ENCODE data around the gene TBC1D4.
A peak's percentile ranks its signal among the peaks of the same experiment; 100 is the strongest.
"Not testable (repeated sequence)": the region's sequence is repeated elsewhere in the genome, so short reads cannot be mapped to it uniquely, and the experiment has no call there.

TBC1D4 gene

DNA sequence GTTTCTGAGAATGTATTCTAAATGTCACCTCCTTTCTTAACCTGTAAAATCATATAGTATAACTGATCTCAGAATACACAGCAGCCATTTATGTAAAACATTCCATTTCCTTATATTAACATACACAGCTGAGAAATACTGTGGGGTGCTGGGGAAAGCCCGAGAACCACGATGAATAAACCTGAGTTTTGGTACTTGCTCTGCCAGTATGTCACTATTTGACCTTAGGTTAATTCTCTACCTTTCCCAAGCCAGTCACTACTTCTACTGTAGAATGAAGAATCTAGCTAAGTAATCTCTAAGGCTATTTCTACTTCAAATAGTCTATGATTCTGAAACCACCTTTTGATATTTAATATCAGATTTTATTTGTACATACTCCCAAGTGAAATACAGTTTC, 173.7 kb downstream of the TBC1D4 start:
- DNase-seq (ENCODE audit: low read depth) = no peak

DNA sequence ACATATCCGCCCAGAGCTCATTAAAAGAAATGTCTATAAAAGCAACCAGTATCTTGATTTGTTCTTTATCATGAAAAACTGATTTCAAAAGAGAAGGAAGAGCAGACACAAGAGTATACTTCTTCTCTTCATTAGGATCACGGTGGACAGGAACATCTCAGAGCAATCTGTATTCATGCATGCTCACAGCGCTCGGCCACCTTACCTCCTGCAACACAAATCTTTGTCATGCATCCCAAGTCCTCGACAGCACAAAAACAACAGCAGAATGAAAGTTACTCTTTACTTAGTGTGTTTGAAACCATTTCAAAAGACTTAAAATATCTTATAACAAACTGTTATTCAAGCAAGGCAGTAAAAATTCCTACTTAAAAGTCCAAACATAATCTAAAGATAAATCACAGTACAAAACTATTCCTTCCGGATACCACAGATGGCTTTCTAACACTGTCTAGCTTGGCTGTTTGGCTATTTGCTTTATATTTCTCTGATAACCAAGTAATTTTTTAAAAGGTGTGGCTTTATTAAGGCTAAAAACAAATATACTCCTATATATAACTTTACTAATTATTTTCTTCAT, 174.5 kb downstream of the TBC1D4 start:
- TF ChIP-seq, protein P1, sequence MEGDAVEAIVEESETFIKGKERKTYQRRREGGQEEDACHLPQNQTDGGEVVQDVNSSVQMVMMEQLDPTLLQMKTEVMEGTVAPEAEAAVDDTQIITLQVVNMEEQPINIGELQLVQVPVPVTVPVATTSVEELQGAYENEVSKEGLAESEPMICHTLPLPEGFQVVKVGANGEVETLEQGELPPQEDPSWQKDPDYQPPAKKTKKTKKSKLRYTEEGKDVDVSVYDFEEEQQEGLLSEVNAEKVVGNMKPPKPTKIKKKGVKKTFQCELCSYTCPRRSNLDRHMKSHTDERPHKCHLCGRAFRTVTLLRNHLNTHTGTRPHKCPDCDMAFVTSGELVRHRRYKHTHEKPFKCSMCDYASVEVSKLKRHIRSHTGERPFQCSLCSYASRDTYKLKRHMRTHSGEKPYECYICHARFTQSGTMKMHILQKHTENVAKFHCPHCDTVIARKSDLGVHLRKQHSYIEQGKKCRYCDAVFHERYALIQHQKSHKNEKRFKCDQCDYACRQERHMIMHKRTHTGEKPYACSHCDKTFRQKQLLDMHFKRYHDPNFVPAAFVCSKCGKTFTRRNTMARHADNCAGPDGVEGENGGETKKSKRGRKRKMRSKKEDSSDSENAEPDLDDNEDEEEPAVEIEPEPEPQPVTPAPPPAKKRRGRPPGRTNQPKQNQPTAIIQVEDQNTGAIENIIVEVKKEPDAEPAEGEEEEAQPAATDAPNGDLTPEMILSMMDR (conservative IDR thresholded peaks at IDR 0.05; ENCODE audit: control insufficient read depth, insufficient read depth, low read depth, low read length) = no peak
- no peak overlapping the region for H3K4me3 ChIP-seq (ENCODE audit: control insufficient read depth, low read depth, low read length)
- DNase-seq (ENCODE audit: low read depth) = no peak

More for the DNA sequence above, 173.7 kb downstream of the TBC1D4 start:
- TF ChIP-seq, protein P1 (conservative IDR thresholded peaks at IDR 0.05; ENCODE audit: control insufficient read depth, insufficient read depth, low read depth, low read length) = no peak
- H3K4me3 ChIP-seq (ENCODE audit: control insufficient read depth, low read depth, low read length) = no peak overlapping the region

DNA sequence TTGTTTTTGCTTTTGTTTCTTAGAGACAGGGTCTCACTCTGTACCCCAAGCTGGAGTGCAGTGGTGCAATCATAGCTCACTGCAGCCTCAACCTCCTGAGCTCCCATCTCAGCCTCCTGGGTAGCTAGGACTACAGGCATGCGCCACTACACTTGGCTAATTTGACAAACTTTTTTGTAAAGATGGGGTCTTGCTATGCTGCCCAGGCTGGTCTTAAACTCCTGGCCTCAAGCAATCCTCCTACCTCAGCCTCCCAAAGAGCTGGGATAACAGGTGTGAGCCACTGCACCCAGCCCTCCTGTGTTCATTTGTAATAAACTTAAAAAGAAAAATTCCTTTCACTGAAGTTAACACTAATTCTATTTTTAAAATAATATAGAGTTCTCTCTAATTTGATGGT, 175.0 kb downstream of the TBC1D4 start:
- DNase-seq (ENCODE audit: low read depth) = not testable (repeated sequence)

DNA sequence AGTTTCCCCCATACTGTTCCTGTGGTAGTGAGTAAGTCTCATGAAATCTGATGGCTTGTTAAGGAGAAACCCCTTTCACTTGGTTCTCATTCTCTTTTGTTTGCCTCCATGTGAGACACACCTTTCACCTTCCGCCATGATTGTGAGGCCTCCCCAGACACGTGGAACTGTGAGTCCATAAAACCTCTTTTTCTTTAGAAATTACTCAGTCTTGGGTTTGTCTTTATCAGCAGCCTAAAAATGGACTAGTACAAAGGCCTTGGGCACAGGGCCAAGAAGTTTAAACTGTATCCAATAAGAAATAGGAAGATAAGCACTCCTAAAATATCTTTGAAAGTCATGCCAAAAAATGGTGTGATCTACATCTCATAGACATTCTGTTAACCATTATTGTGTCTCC, 176.9 kb downstream of the TBC1D4 start:
- DNase-seq (ENCODE audit: low read depth) = no peak
- TF ChIP-seq, protein P1 (conservative IDR thresholded peaks at IDR 0.05; ENCODE audit: control insufficient read depth, insufficient read depth, low read depth, low read length) = no peak
- no peak overlapping the region for H3K4me3 ChIP-seq (ENCODE audit: control insufficient read depth, low read depth, low read length)

More for the DNA sequence above, 175.0 kb downstream of the TBC1D4 start:
- H3K4me3 ChIP-seq (ENCODE audit: control insufficient read depth, low read depth, low read length) = not testable (repeated sequence)

DNA sequence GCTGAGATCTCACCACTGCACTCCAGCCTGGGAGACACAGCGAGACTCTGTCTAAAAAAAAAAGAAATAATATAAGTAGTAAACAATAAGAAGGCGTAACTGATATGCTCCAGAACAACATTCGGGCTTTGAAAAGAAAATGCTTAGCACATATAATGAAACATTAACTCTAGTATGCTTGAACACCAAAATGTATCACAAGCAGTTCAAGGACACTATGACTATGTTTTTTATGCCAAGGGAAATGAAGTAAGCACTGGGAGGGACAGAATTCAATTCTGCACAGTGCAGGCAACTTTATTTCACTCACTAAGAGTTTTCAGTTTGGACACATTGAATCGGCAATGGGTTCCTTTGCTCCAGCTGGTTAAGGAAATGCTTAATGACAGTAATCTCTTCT, 178.7 kb downstream of the TBC1D4 start:
- no peak for DNase-seq (ENCODE audit: low read depth)
- TF ChIP-seq, protein P1 (conservative IDR thresholded peaks at IDR 0.05; ENCODE audit: control insufficient read depth, insufficient read depth, low read depth, low read length) = no peak
- H3K4me3 ChIP-seq (ENCODE audit: control insufficient read depth, low read depth, low read length) = no peak overlapping the region

DNA sequence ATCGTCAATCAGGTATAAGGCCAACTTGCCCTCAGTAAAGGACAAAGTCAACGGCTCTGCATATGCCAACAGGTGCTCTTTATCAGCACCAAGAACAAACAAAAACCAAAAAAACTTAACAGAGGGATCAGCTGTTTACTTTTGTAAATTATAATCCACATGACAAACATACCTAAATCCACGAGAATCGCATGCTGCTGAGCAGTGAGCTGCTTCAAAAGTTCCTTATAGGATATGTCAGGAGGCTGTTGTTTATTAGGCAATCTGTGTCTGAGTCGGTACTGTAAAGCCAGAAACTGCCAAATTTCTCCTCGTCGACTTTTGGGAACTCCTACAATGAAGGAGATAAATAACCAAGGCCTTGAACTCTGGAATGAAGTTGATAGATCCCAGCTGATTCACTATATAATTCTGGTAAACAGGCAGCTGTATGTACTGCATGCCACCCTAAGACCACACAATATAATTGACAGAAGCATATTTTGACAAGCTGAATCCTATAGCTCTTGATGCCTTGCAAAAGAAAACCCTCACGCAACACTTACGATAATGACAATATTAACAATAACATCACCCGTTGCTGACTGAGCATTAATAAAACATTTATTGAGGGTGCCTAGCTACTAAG, 179.8 kb downstream of the TBC1D4 start:
- H3K4me3 ChIP-seq (ENCODE audit: control insufficient read depth, low read depth, low read length) = no peak overlapping the region
- peak; percentile 5 for DNase-seq (ENCODE audit: low read depth)
- TF ChIP-seq, protein P1 (conservative IDR thresholded peaks at IDR 0.05; ENCODE audit: control insufficient read depth, insufficient read depth, low read depth, low read length) = no peak

DNA sequence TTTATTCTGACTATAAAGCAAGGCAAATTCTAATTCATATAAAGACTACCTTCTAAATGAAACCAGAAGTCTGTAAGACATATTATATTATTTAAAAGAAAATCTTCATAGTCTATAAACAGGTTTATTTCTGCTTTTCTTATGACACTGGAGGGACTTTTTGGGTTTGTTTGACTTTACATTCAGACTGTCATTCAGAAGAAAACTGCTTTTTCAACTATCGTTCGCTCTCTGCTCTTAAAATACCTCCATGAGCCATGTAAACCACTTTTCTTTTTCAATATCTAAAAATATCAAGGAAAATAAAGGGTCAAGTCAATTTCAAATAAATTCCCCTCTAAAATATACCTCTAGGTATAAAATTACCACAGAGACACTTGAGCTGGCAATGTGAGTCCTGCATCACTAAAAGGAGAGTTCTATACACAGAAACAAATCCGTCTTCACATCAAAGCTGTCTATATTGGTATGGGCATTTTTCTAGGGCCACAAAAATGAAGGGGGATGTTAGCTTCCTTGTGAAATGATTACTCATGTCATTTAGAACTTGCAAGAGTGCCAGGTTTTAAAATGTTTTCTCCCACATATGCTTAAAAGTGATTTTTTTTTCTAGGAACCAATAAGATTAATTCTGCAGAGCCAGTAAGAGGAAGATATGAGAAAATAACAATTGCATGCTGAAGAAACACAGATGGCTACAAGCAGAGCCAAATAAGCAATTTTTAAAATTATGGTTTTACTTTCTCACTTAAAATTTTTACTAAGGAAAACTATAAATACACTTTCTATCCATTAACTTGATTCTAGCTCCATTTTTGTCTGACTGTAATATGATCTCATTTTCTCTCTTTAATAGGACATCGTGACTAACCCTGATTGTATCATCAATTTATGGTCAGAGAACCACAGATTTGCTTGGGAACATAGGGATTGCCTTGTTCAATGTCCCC, 181.8 kb downstream of the TBC1D4 start:
- TF ChIP-seq, protein P1 (conservative IDR thresholded peaks at IDR 0.05; ENCODE audit: control insufficient read depth, insufficient read depth, low read depth, low read length) = no peak
- no peak overlapping the region for H3K4me3 ChIP-seq (ENCODE audit: control insufficient read depth, low read depth, low read length)
- peak; percentile 73 for DNase-seq (ENCODE audit: low read depth)
